ENCODE results near the gene PLAU. TPM values are rescaled to one million over a fixed set of nuclear protein-coding genes. Genes with fewer than 3 reads are reported as not detected.
A peak's percentile ranks its signal among the peaks of the same experiment; 100 is the strongest.
"Not testable (repeated sequence)": the region's sequence is repeated elsewhere in the genome, so short reads cannot be mapped to it uniquely, and the experiment has no call there.

Gene PLAU
- total RNA-seq, 1 experiment from 2014 or later, result 219 TPM

- H3K27me3 ChIP-seq, result no peaks in the 10 kb centered on the region
- DNase-seq, result no peak
- H3K36me3 ChIP-seq, result no peaks in the 10 kb centered on the region
- H3K4me3 ChIP-seq, result no peak overlapping the region
- no peaks in the 10 kb centered on the region for H3K9me3 ChIP-seq
Measured at GRCh38 chr10:73926152-73926764, 15.3 kb downstream of the PLAU start.

DNA sequence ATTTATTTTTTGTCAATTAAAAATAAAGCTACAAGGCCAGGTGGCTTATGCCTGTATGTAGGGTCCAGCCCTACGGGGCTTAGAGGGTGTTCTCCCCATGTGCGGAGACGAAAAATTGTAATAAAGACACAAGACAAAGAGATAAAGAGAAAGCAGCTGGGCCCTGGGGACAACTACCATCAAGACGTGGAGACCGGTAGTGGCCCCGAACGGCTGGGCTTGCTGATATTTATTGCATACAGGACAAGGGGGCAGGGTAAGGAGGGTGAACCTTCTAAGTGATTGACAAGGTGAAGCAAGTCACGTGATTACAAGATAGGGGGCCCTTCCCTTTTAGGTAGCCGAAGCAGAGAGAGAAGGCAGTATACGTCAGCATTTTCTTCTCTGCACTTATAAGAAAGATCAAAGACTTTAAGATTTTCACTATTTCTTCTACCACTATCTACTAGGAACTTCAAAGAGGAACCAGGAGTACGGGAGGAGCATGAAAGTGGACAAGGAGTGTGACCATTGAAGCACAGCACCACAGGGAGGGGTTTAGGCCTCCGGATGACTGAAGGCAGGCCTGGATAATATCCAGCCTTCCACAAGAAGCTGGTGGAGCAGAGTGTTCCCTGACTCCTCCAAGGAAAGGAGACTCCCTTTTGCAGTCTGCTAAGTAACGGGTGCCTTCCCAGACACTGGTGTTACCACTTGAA, 19.8 kb downstream of the PLAU start:
- H3K9me3 ChIP-seq, H3K36me3 ChIP-seq, H3K4me3 ChIP-seq, DNase-seq, H3K27me3 ChIP-seq: not testable (repeated sequence)

GRCh38 chr10:73931767-73932619, 21.1 kb downstream of the PLAU start:
- no peak overlapping the region for H3K4me3 ChIP-seq
- no peak for DNase-seq
- H3K27me3 ChIP-seq, result no peaks in the 10 kb centered on the region
- H3K9me3 ChIP-seq, result no peaks in the 10 kb centered on the region
- no peaks in the 10 kb centered on the region for H3K36me3 ChIP-seq

GRCh38 chr10:73932620-73933112, 21.7 kb downstream of the PLAU start:
- no peak overlapping the region for H3K4me3 ChIP-seq
- no peaks in the 10 kb centered on the region for H3K27me3 ChIP-seq
- H3K9me3 ChIP-seq, result no peaks in the 10 kb centered on the region
- no peaks in the 10 kb centered on the region for H3K36me3 ChIP-seq
- DNase-seq, result no peak

GRCh38 chr10:73934074-73934473, 23.1 kb downstream of the PLAU start:
- Histone ChIP-seq H3K27me3 (no peaks in the 10 kb centered on the region), H3K4me3 (no peak overlapping the region)
- no peak for DNase-seq

DNA sequence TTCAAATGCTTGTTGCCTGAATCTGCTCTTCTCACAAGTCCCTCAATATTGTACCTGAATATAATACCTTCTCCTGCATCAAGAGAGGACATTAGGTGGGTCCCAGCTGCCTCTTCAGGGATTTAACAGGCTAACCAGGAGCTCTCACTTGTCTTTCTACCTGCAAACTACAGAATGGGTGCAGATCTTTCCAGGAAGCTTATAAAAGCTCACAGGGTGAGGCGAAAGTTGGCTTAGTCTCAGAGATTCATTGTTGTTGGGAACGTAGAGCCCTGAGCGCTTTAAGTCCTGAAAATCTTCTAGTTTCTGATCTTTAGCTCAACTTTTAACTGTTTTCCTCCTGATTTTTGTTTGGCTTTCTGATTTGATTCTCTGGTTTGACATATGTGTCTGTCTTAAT, 25.0 kb downstream of the PLAU start:
- H3K27me3 ChIP-seq, result no peaks in the 10 kb centered on the region
- no peaks in the 10 kb centered on the region for H3K9me3 ChIP-seq
- H3K36me3 ChIP-seq, result no peaks in the 10 kb centered on the region
- no peak overlapping the region for H3K4me3 ChIP-seq
- DNase-seq, result no peak

More at GRCh38 chr10:73934074-73934473, 23.1 kb downstream of the PLAU start:
- Histone ChIP-seq H3K9me3 (no peaks in the 10 kb centered on the region), H3K36me3 (no peaks in the 10 kb centered on the region)

GRCh38 chr10:73937333-73938043, 26.6 kb downstream of the PLAU start:
- no peaks in the 10 kb centered on the region for H3K9me3 ChIP-seq
- no peak for DNase-seq
- no peaks in the 10 kb centered on the region for H3K27me3 ChIP-seq
- H3K36me3 ChIP-seq, result no peaks in the 10 kb centered on the region
- H3K4me3 ChIP-seq, result no peak overlapping the region

DNA sequence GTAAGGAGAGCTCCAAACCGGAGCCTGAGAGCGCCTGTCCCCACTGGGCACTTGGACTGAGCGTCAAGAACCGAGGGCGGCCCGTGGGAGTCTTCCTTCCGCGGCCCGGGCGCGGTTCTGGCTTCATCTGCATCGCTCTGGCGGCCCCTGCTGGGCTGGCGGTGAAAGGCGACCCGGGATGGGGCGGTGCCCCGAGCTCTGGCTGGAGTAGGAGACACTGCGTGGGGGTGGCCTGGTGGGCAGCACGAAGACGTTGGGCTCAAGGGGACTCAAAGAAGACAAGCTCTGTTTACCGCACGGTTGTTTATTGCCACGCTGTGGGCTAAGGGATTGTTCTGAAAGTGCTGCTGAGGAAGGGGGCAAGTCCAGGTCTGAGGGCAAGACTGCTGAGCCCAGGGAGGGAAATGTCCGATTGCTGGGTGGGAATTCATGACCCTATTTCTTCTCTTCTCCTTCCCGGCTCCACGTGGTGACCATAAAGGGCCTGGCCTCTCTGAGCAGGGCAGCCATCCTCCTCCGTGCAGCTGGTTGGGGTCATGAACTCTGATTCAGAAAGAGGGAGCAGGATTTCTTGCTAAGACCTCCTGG, 29.8 kb downstream of the PLAU start:
- Histone ChIP-seq H3K27me3 (no peaks in the 10 kb centered on the region), H3K9me3 (0 out of 2 replicates have a peak, but pooled peaks cover 2% of the 10 kb centered on the region), H3K36me3 (no peaks in the 10 kb centered on the region), H3K4me3 (no peak overlapping the region; the same call in 1 of the 2 replicates)
- peak; percentile 83 for DNase-seq

DNA sequence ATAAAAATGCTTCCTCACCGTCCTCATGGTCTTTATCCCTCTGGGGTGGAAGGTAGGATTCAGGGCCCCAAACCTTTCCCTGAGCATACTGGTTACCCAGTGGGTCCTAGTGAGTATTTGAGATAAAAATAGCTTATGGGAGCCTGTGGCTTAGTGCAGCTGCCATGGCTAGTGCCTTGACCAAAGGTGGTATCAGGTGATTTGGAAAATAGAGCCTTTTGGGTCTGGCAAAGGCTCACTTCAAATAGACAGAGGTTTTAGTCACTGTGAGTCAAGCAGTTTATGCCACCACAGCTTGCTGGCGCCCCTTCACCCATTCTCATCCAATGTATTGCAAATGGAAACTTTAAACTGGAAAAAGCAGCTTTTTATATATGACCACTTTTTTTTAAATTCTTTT, 30.4 kb downstream of the PLAU start:
- DNase-seq, result peak; percentile 66
- H3K27me3 ChIP-seq, result no peaks in the 10 kb centered on the region
- no peak overlapping the region for H3K4me3 ChIP-seq
- 0 out of 2 replicates have a peak, but pooled peaks cover 2% of the 10 kb centered on the region for H3K9me3 ChIP-seq
- H3K36me3 ChIP-seq, result no peaks in the 10 kb centered on the region

GRCh38 chr10:73944356-73945100, 33.6 kb downstream of the PLAU start:
- DNase-seq, result no peak
- no peak overlapping the region for H3K4me3 ChIP-seq
- H3K36me3 ChIP-seq, result no peaks in the 10 kb centered on the region
- H3K9me3 ChIP-seq, result 0 out of 2 replicates have a peak, but pooled peaks cover 2% of the 10 kb centered on the region
- H3K27me3 ChIP-seq, result no peaks in the 10 kb centered on the region

- Histone ChIP-seq H3K4me3 (no peak overlapping the region), H3K36me3 (no peaks in the 10 kb centered on the region)
Measured at GRCh38 chr10:73946253-73947145, 35.6 kb downstream of the PLAU start.

DNA sequence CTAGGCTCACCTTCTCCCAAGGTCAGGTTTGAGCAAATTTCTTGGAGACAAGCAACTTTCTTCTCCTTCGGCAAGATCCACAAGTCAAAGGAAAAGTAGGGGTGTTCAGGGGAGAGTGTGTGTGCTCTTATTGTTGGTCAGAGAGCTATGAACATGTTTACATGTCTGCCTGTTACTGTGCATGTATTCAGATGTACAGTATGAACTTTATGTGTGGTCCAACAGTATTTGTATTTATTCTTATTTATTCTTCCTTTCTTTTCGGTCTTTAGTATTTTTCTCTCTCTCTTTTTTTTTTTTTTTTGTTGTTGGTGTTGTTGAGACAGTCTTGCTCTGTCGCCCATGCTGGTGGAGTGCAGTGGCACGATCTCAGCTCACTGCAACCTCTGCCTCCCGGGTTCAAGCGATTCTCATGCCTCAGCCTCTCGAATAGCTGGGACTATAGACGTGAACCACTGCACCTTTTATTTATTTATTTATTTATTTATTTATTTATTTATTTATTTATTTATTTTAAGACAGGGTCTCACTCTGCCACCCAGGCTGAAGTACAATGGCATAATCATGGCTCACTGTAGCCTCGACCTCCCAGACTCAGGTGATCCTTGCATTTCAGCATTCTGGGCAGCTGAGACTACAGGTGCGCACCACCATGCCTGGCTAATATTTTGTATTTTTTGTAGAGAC, 38.2 kb downstream of the PLAU start:
- no peaks in the 10 kb centered on the region for H3K27me3 ChIP-seq
- H3K9me3 ChIP-seq, result 0 out of 2 replicates have a peak, but pooled peaks cover 2% of the 10 kb centered on the region
- no peak overlapping the region for H3K4me3 ChIP-seq
- no peaks in the 10 kb centered on the region for H3K36me3 ChIP-seq
- DNase-seq, result no peak

More at GRCh38 chr10:73946253-73947145, 35.6 kb downstream of the PLAU start:
- no peak for DNase-seq
- H3K9me3 ChIP-seq, result 0 out of 2 replicates have a peak, but pooled peaks cover 2% of the 10 kb centered on the region
- no peaks in the 10 kb centered on the region for H3K27me3 ChIP-seq

GRCh38 chr10:73950155-73950948, 39.4 kb downstream of the PLAU start:
- no peaks in the 10 kb centered on the region for H3K36me3 ChIP-seq
- DNase-seq, result no peak
- H3K27me3 ChIP-seq, result no peaks in the 10 kb centered on the region
- H3K4me3 ChIP-seq, result no peak overlapping the region
- 0 out of 2 replicates have a peak, but pooled peaks cover 2% of the 10 kb centered on the region for H3K9me3 ChIP-seq
